HFFc6 (cell line): Measurements from ENCODE around the gene C4orf50. TPM values are rescaled to one million over a fixed set of nuclear protein-coding genes. Genes with fewer than 3 reads are reported as not detected.

ENCODE experiments used
- DNase-seq: peaks from one replicate; pipeline ENCODE4 v3.0.0-alpha.2; 2018
- H3K27ac Mint-ChIP-seq: 2 replicates; pipeline ENCODE4 v1.8.0; 2020; ENCODE audit warnings: mild to moderate bottlenecking, mixed read lengths
- H3K27me3 Mint-ChIP-seq: 2 replicates; pipeline ENCODE4 v1.8.0; 2021; ENCODE audit warnings: mild to moderate bottlenecking, moderate library complexity, mixed read lengths; ENCODE audit not compliant: insufficient read depth
- H3K36me3 Mint-ChIP-seq: 2 replicates; pipeline ENCODE4 v1.8.0; 2021; ENCODE audit warnings: low read depth, mixed read lengths
- H3K4me1 Mint-ChIP-seq: 2 replicates; pipeline ENCODE4 v1.8.0; 2020; ENCODE audit warnings: low read depth, mixed read lengths
- H3K4me3 Mint-ChIP-seq: 2 replicates; pipeline ENCODE4 v1.8.0; 2020; ENCODE audit warnings: mild to moderate bottlenecking, moderate library complexity, mixed read lengths
- H3K9me3 Mint-ChIP-seq: 2 replicates; pipeline ENCODE4 v1.8.0; 2020; ENCODE audit warnings: mild to moderate bottlenecking, mixed read lengths
- total RNA-seq, 6 experiments: library from RNA; stranded (reverse); fragmentation: NEBNext Ultra II Directional; extraction: Animal tissue kit (Norgen Biotek cat#: 25700); gene quantifications; 2 replicates in 1 of 6; 3 replicates in 5 of 6; pipeline ENCODE4 v1.2.3, GENCODE V29; 2021
- TF ChIP-seq, protein P1 (sequence below): fragments of 200-600 bp; sonication (generic); IDR thresholded peaks from 2 replicates; pipeline ENCODE4 v1.5.0; 2021; ENCODE audit warnings: antibody characterized with exemption, mild to moderate bottlenecking

Gene C4orf50
- total RNA-seq, 6 experiments from 2014 or later = not detected

GRCh38 chr4:6017800-6018199, 431 bp downstream of the C4orf50 start:
- no peak overlapping the region for H3K4me3 Mint-ChIP-seq
- no peaks in the 10 kb centered on the region for H3K4me1 Mint-ChIP-seq
- H3K27ac Mint-ChIP-seq = no peak overlapping the region
- no peaks in the 10 kb centered on the region for H3K36me3 Mint-ChIP-seq
- DNase-seq = no peak
- TF ChIP-seq, protein P1, sequence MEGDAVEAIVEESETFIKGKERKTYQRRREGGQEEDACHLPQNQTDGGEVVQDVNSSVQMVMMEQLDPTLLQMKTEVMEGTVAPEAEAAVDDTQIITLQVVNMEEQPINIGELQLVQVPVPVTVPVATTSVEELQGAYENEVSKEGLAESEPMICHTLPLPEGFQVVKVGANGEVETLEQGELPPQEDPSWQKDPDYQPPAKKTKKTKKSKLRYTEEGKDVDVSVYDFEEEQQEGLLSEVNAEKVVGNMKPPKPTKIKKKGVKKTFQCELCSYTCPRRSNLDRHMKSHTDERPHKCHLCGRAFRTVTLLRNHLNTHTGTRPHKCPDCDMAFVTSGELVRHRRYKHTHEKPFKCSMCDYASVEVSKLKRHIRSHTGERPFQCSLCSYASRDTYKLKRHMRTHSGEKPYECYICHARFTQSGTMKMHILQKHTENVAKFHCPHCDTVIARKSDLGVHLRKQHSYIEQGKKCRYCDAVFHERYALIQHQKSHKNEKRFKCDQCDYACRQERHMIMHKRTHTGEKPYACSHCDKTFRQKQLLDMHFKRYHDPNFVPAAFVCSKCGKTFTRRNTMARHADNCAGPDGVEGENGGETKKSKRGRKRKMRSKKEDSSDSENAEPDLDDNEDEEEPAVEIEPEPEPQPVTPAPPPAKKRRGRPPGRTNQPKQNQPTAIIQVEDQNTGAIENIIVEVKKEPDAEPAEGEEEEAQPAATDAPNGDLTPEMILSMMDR = no peak
- peaks cover 30% of the 10 kb centered on the region for H3K9me3 Mint-ChIP-seq
- H3K27me3 Mint-ChIP-seq = peaks cover 1% of the 10 kb centered on the region; the same call in 1 of the 2 replicates

GRCh38 chr4:6017030-6017429, 1.2 kb downstream of the C4orf50 start:
- no peaks in the 10 kb centered on the region for H3K4me1 Mint-ChIP-seq
- no peak overlapping the region for H3K27ac Mint-ChIP-seq
- H3K27me3 Mint-ChIP-seq = peaks cover 1% of the 10 kb centered on the region; the same call in 1 of the 2 replicates
- DNase-seq = no peak
- TF ChIP-seq, protein P1 = no peak
- H3K4me3 Mint-ChIP-seq = no peak overlapping the region
- H3K36me3 Mint-ChIP-seq = no peaks in the 10 kb centered on the region
- peaks cover 30% of the 10 kb centered on the region for H3K9me3 Mint-ChIP-seq

DNA sequence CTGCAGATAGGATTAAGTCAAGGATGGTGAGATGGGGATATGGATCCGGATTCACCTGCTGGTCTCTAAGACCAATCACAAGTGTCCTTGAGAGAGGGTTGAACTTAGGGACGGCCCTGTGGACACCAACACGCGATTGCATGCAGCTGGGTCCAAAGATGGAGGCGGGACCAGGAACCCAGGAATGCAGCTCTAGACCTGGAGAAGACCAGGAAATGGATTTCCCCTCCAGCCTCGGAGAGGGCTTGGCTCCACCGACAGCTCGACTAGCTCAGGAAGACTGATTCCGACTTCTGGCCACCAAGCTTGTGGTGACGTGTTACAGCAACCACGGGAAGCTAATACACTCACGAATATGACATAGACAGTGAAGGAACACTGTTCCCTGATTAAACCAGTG, 4.7 kb downstream of the C4orf50 start:
- no peak overlapping the region for H3K4me3 Mint-ChIP-seq
- H3K27ac Mint-ChIP-seq = no peak overlapping the region
- H3K9me3 Mint-ChIP-seq = peaks cover 42% of the 10 kb centered on the region
- DNase-seq = no peak
- no peaks in the 10 kb centered on the region for H3K4me1 Mint-ChIP-seq
- TF ChIP-seq, protein P1 = no peak
- H3K36me3 Mint-ChIP-seq = no peaks in the 10 kb centered on the region
- peaks cover 1% of the 10 kb centered on the region; the same call in 1 of the 2 replicates for H3K27me3 Mint-ChIP-seq

DNA sequence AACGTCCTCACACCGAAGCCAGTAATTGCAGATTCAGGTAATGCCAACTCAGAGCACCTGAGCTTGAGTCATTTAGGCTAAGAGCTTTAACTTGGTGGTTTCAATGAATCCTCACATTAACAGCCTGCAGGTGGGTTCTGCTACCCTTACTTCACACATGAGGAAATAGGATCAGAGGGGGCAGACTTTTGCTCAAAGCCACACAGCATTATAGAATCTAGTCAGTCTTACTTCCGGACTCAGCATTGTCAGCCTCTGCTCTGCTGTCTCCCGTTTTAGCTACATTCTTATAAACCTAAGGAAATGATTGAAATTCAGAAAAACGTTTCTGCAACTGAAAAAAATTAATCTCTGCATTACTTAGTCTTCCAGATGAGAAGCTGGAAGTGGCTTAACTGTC, 6.0 kb downstream of the C4orf50 start:
- peaks cover 40% of the 10 kb centered on the region for H3K9me3 Mint-ChIP-seq
- no peaks in the 10 kb centered on the region for H3K4me1 Mint-ChIP-seq
- H3K27ac Mint-ChIP-seq = no peak overlapping the region
- H3K36me3 Mint-ChIP-seq = no peaks in the 10 kb centered on the region
- DNase-seq = no peak
- TF ChIP-seq, protein P1 = no peak
- no peak overlapping the region for H3K4me3 Mint-ChIP-seq
- H3K27me3 Mint-ChIP-seq = peaks cover 1% of the 10 kb centered on the region; the same call in 1 of the 2 replicates

- H3K27me3 Mint-ChIP-seq = peaks cover 1% of the 10 kb centered on the region; the same call in 1 of the 2 replicates
Observed at GRCh38 chr4:6011686-6012085, 6.5 kb downstream of the C4orf50 start.

More at GRCh38 chr4:6011686-6012085, 6.5 kb downstream of the C4orf50 start:
- H3K27ac Mint-ChIP-seq = no peak overlapping the region
- H3K4me1 Mint-ChIP-seq = no peaks in the 10 kb centered on the region
- no peak overlapping the region for H3K4me3 Mint-ChIP-seq
- no peaks in the 10 kb centered on the region for H3K36me3 Mint-ChIP-seq
- peaks cover 40% of the 10 kb centered on the region for H3K9me3 Mint-ChIP-seq
- DNase-seq = no peak
- TF ChIP-seq, protein P1 = no peak
